OCI-LY1 (cell line): ENCODE measurements around the gene VSIG10.

Experiments
- EZH2 ChIP-seq: fragments of 200-600 bp; sonication (generic), shearing (Covaris generic); IDR thresholded peaks from 2 replicates; pipeline ENCODE4 v1.8.0; 2017; ENCODE audit warnings: borderline replicate concordance, mixed run types, mild to moderate bottlenecking, antibody characterized with exemption, low read length, moderate library complexity, mixed read lengths
- TF ChIP-seq, protein P1 (sequence below): fragments of 200-600 bp; sonication (generic), shearing (Covaris generic); IDR thresholded peaks from 2 replicates; pipeline ENCODE4 v1.5.1; 2017; ENCODE audit warnings: mild to moderate bottlenecking, antibody characterized with exemption, low read length, moderate library complexity, mixed read lengths

- TF ChIP-seq, protein P1, sequence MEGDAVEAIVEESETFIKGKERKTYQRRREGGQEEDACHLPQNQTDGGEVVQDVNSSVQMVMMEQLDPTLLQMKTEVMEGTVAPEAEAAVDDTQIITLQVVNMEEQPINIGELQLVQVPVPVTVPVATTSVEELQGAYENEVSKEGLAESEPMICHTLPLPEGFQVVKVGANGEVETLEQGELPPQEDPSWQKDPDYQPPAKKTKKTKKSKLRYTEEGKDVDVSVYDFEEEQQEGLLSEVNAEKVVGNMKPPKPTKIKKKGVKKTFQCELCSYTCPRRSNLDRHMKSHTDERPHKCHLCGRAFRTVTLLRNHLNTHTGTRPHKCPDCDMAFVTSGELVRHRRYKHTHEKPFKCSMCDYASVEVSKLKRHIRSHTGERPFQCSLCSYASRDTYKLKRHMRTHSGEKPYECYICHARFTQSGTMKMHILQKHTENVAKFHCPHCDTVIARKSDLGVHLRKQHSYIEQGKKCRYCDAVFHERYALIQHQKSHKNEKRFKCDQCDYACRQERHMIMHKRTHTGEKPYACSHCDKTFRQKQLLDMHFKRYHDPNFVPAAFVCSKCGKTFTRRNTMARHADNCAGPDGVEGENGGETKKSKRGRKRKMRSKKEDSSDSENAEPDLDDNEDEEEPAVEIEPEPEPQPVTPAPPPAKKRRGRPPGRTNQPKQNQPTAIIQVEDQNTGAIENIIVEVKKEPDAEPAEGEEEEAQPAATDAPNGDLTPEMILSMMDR = no peak
- no peak for TF ChIP-seq EZH2
Observed at GRCh38 chr12:118107694-118108093, 3.9 kb upstream of the VSIG10 start.
